Effector CD8-positive, alpha-beta T cell (primary cell): ENCODE data around the gene DGUOK.
"Not testable (repeated sequence)": the region's sequence is repeated elsewhere in the genome, so short reads cannot be mapped to it uniquely, and the experiment has no call there.

ENCODE experiments used
- DNase-seq: peaks from one replicate; lab custom pipeline; 2025; lab: John Stamatoyannopoulos, UW

DGUOK gene

GRCh38 chr2:73920577-73921545 lies 5.8 kb upstream of the DGUOK start:
- DNase-seq: peak; percentile 24

DNA sequence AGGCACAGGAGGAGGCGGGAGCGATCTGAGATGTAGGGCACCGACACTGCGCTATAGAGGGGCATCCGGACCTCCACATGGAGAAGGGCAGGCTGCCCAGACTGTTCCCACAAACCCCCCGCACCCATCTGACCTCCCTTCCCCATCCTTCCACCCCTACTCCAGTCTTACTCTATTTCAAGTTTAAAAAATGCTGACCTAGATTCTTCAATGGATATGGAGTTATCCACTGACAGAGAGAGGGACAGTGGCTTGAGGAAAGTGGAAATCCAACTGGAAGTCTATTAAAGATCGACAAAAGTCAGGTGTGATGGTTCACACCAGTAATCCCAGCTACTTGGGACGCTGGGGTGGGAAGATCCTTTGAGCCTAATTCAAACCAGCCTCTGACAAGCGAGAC lies 5.1 kb upstream of the DGUOK start:
- no peak for DNase-seq

DNA sequence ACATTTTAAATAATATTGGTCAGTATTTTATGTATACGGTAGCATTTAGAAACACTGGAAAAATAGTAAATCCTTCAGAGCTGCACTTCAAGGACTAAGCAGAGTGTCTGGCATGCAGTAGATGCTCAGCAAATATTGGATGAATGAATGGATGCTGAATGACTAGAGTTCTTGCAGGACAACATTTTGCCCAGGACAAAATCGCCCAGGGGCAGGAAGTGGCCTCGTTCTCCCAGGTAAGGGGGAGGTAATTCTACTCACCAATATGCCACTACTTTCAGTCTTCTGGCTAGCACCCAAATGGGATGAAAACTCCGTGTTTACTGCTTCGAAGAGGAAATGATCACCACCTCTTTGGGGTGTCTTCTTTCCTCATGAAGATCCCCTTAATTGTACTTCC lies 4.0 kb upstream of the DGUOK start:
- DNase-seq: no peak

DNA sequence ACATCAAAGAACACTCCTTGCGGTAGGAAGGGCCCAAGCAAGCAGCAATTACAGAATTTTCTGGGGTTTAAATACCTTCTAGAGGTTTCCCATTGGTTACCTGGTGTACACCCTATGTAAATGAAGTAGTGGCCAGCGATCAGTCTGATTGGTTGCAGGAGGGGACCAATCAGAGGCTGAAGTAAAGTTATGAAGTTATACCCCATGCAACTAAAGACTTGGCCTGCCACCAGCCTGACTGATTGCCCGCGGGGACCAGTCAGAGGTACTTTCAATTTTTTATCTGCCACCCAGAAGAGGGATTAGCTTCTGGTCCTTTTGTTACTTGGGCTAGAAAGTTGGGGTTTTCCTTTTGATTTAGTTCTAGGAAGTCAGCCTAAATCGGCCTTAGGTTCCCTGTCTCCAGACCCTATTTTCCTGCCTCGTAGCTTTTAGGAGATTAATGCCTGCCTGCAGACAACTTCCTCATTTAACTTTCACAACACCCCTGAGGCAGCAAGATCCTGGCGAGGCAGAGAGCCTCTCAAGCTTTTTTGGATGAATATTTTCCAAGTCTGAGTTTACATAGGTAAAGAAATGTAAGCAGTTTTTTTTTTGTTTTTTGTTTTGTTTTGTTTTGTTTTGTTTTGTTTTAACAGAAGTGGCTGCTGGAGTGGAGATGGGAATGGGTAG lies 1.5 kb upstream of the DGUOK start:
- DNase-seq: no peak

- no peak for DNase-seq
Measured at GRCh38 chr2:73925853-73926492, 707 bp upstream of the DGUOK start.

DNA sequence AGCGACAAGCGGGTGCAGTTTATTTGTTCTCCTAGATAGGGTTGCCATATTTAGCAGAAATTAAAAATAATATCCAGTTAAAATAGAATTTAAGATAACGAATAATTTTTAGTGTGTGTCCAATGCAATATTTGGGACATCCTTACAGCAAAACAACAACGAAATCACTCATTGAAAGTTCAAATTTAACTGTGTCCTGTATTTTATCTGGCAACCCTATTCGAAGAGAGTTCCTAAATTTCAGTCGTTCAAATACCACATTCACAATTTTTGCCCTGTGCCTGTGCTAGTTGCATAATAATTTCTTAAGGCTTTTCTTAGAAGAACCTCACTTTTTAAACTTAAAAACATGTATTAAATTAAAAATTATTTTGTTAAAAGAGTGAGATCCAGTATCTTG lies 664 bp downstream of the DGUOK start:
- no peak for DNase-seq

DNA sequence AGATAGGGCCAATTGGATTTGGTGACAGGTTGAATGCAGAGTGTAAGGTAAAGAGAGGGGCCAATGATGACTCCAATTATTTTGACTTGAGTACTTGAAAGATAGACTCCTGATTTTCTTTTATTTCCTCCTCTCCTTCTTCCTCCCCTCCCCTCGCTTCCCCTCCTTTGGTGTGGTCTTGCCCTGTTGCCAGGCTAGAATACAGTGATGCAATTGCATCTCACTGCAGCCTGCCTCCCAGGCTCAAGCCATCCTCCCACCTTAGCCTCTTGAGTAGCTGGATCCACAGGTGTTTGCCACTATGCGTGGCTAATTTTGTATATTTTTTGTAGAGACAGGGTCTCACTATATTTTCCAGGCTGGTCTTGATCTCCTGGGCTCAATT lies 2.3 kb downstream of the DGUOK start:
- DNase-seq: no peak

GRCh38 chr2:73930386-73930785 lies 3.7 kb downstream of the DGUOK start:
- DNase-seq: no peak

DNA sequence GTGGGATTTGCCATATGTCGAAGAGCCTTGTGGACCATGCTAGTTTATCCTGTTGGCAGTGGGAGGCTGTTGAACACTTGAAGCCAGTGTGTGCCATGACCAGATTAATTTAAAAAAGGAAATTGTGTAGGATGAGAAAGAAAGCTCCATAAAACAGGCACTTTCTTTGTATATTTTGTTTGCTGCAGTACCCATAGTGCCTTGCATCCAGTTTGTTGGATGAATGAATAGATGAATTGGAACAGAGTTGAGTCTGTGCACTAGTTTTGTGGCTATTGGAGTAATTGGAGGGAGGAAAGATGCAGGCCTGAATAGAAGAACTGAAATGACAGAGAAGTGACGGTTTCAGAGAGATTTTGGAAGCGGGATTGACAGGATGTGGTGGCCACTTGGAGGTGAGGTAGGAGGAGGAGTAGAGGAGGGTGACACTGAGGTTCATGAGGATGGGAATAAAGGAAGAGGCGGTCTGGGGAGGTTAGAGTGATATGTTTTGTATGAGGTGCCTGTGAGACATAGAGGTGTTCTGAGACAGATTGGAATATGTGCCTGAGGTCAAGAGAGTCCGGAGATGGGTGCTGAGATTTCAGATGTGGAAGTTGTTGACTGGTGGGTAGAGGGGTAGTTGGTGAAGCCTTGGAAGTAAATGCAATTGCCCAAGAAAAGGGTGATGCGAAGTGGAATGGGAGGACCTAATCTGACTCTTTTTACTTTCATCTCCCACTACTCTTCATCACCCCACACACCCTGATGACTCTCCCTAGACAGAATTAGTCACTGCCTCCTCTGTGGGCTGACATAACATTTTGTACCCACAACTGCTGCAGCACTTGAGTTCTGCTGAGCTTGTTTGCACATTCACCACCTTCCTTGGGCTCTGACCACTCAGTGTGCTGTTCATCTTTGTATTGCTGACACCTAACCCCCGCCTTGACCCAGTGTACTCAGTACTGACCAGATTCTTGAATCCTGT lies 5.1 kb downstream of the DGUOK start:
- no peak for DNase-seq

- DNase-seq: no peak
Measured at GRCh38 chr2:73933194-73933593, 6.5 kb downstream of the DGUOK start.

GRCh38 chr2:73935641-73936040 lies 9.0 kb downstream of the DGUOK start:
- DNase-seq: no peak

- no peak for DNase-seq
Measured at GRCh38 chr2:73937103-73937885, 10.6 kb downstream of the DGUOK start.

GRCh38 chr2:73937899-73938298 lies 11.2 kb downstream of the DGUOK start:
- DNase-seq: no peak

DNA sequence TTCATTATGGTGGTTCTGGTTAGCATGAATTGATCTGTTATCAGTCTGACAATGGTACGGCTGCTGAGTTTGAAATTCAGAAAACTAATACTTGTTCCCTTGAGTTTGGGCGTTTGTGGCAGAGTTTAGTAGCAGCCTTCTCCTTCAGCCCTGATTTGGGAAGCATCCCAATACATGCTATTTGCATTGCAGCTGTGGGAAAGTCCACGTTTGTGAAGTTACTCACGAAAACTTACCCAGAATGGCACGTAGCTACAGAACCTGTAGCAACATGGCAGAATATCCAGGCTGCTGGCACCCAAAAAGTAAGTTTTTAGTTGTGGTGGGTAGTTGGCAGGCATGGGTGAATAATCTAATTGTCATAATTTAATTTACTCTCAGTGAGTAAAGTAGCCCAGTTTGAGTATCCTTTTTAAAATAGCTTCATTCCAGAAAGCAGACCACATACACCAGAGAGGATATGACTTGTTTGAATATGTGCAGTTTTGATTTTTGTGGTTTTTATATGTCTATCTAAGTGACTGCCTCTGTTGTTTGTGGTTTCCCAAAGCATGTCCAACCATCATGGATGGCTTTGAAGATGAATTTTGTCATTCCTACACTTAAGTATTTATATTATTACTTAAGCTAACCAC lies 12.2 kb downstream of the DGUOK start:
- DNase-seq: no peak

GRCh38 chr2:73939419-73939818 lies 12.7 kb downstream of the DGUOK start:
- no peak for DNase-seq

GRCh38 chr2:73940066-73940465 lies 13.4 kb downstream of the DGUOK start:
- DNase-seq: not testable (repeated sequence)

GRCh38 chr2:73942664-73943063 lies 16.0 kb downstream of the DGUOK start:
- DNase-seq: no peak

GRCh38 chr2:73944714-73945113 lies 18.0 kb downstream of the DGUOK start:
- no peak for DNase-seq

GRCh38 chr2:73946215-73946614 lies 19.5 kb downstream of the DGUOK start:
- DNase-seq: no peak

GRCh38 chr2:73946666-73947065 lies 20.0 kb downstream of the DGUOK start:
- DNase-seq: no peak
